SHP77 (cell line): ENCODE data around the gene EEF1AKMT4.

Source experiments
- DNase-seq, 2 experiments: peaks; one replicate each; lab custom pipeline; 2025; lab: John Stamatoyannopoulos, UW

EEF1AKMT4 gene

GRCh38 chr3:184235381-184236032, 14.0 kb upstream of the EEF1AKMT4 start:
- no peak for DNase-seq

- DNase-seq, result no peak
Observed at GRCh38 chr3:184236033-184236410, 13.4 kb upstream of the EEF1AKMT4 start.

- DNase-seq, result no peak
Observed at GRCh38 chr3:184236636-184237035, 12.8 kb upstream of the EEF1AKMT4 start.

GRCh38 chr3:184237211-184237610, 12.3 kb upstream of the EEF1AKMT4 start:
- no peak for DNase-seq

- no peak for DNase-seq
Observed at GRCh38 chr3:184237807-184238206, 11.7 kb upstream of the EEF1AKMT4 start.

GRCh38 chr3:184238246-184238818, 11.1 kb upstream of the EEF1AKMT4 start:
- DNase-seq, result no peak

- DNase-seq, result no peak
Observed at GRCh38 chr3:184239221-184239620, 10.3 kb upstream of the EEF1AKMT4 start.

- DNase-seq, result no peak
Observed at GRCh38 chr3:184239708-184240107, 9.8 kb upstream of the EEF1AKMT4 start.

GRCh38 chr3:184240384-184241140, 8.9 kb upstream of the EEF1AKMT4 start:
- DNase-seq, result no peak

GRCh38 chr3:184241141-184241446, 8.4 kb upstream of the EEF1AKMT4 start:
- no peak for DNase-seq

- DNase-seq, result peak; percentile 40 to 66
Observed at GRCh38 chr3:184241447-184242296, 7.8 kb upstream of the EEF1AKMT4 start.

- DNase-seq, result no peak
Observed at GRCh38 chr3:184242297-184242685, 7.2 kb upstream of the EEF1AKMT4 start.

GRCh38 chr3:184248454-184249411, 739 bp upstream of the EEF1AKMT4 start, which contains the start of gene ALG3:
ALG3 (minus strand) TSS chr3:184248962; CDS start chr3:184248940, 22 bp downstream.
- peak; percentile 63 to 77 for DNase-seq

GRCh38 chr3:184250167-184250828, 826 bp downstream of the EEF1AKMT4 start:
- peak; percentile 84 to 90 for DNase-seq

- DNase-seq, result no peak
Observed at GRCh38 chr3:184255291-184256039, 6.0 kb downstream of the EEF1AKMT4 start.

GRCh38 chr3:184257083-184257915, 7.8 kb downstream of the EEF1AKMT4 start:
- no peak for DNase-seq

GRCh38 chr3:184258926-184259325, 9.5 kb downstream of the EEF1AKMT4 start:
- no peak for DNase-seq

GRCh38 chr3:184259396-184259877, 10.0 kb downstream of the EEF1AKMT4 start:
- DNase-seq, result no peak
